ENCODE measurements around the gene PRKCA.

DNA sequence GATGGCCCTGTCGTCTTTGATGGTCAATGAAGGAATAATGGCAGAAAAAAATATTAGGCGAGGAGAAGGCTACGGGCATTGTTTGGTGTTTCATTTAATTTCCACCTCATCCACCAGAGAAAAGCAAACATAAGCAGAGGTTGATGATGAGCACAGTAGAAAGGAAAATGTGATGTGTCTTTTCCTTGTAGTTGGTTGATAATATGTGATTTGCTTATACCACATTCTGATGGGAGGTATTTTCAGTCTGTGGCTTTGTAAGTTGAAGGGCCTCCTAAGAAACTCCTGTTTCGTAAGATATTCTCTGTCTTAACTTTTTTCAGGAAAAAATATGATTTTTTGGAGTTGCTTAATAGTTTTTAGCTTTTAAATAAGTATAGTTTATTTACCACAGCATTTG, 215.7 kb downstream of the PRKCA start:
- TF ChIP-seq MED13 (CRISPR knock-in tag; IDR thresholded peaks at IDR 0.05) (no peak), HMGXB4 (CRISPR knock-in tag; IDR thresholded peaks at IDR 0.05; ENCODE audit: borderline replicate concordance in 1 of 2, low read depth in 1 of 2) (no peak), MXD3 (CRISPR knock-in tag; IDR thresholded peaks at IDR 0.05) (no peak), RFX3 (CRISPR knock-in tag; IDR thresholded peaks at IDR 0.05) (no peak), MBNL3 (CRISPR knock-in tag; conservative IDR thresholded peaks at IDR 0.05) (no peak), FOXM1 (CRISPR knock-in tag; IDR thresholded peaks at IDR 0.05) (no peak), ATF7 (IDR thresholded peaks at IDR 0.05) (no peak), ATF7 (CRISPR knock-in tag; IDR thresholded peaks at IDR 0.05) (no peak), NFIC (IDR thresholded peaks at IDR 0.05; ENCODE audit: low read length) (no peak), CERS6 (CRISPR knock-in tag; IDR thresholded peaks at IDR 0.05) (no peak), TAF1 (CRISPR knock-in tag; IDR thresholded peaks at IDR 0.05) (no peak)
- TF ChIP-seq, protein P1, sequence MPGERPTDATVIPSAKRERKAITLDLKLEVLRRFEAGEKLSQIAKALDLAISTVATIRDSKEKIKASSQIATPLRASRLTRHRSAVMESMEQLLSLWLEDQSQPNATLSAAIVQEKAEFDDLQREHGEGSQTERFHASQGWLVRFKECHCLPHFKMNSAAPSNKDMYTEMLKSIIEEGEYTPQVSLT (CRISPR knock-in tag; IDR thresholded peaks at IDR 0.05; ENCODE audit: borderline replicate concordance, low read depth): no peak

All from HepG2 (cell line).